MM.1S (cell line): Measurements from ENCODE around the gene TBX5.
A peak's percentile ranks its signal among the peaks of the same experiment; 100 is the strongest.

Source experiments
- DNase-seq: peaks from one replicate; pipeline ENCODE4 v3.0.0-alpha.2; 2015
- H2AFZ ChIP-seq: fragments of 300-600 bp; sonication (generic); 2 replicates; pipeline ENCODE4 v1.6.0; 2016; ENCODE audit warnings: antibody characterized with exemption, low read length
- H3F3A ChIP-seq: fragments of 300-600 bp; sonication (generic); 2 replicates; pipeline ENCODE4 v1.6.1; 2016; ENCODE audit warnings: mild to moderate bottlenecking, antibody characterized with exemption, low read length, moderate library complexity, mixed read lengths; ENCODE audit not compliant: insufficient read depth
- H3K27ac ChIP-seq: fragments of 300-600 bp; sonication (generic); 2 replicates; pipeline ENCODE4 v1.5.1; 2016; ENCODE audit warnings: mild to moderate bottlenecking, low read length
- H3K27me3 ChIP-seq: fragments of 300-600 bp; sonication (generic); replicated peaks from 2 replicates; pipeline ENCODE4 v1.6.0; 2016; ENCODE audit warnings: low read length; ENCODE audit not compliant: insufficient read depth
- H3K36me3 ChIP-seq: fragments of 300-600 bp; sonication (generic); replicated peaks from 2 replicates; pipeline ENCODE4 v1.6.1; 2016; ENCODE audit warnings: mild to moderate bottlenecking, low read length, mixed read lengths; ENCODE audit not compliant: insufficient read depth
- H3K4me1 ChIP-seq: fragments of 300-600 bp; sonication (generic); 2 replicates; pipeline ENCODE4 v1.6.1; 2016; ENCODE audit warnings: low read length, mixed read lengths
- H3K4me2 ChIP-seq: fragments of 300-600 bp; sonication (generic); 2 replicates; pipeline ENCODE4 v1.6.0; 2016; ENCODE audit warnings: low read depth, low read length
- H3K4me3 ChIP-seq: fragments of 300-600 bp; sonication (generic); 2 replicates; pipeline ENCODE4 v1.5.1; 2016; ENCODE audit warnings: low read length, mixed read lengths
- H3K79me2 ChIP-seq: fragments of 300-600 bp; sonication (generic); 2 replicates; pipeline ENCODE4 v1.6.1; 2016; ENCODE audit warnings: mixed run types, low read length, mixed read lengths
- H3K9ac ChIP-seq: fragments of 300-600 bp; sonication (generic); 2 replicates; pipeline ENCODE4 v1.6.1; 2016; ENCODE audit warnings: low read length, mixed read lengths
- H3K9me2 ChIP-seq: fragments of 300-600 bp; sonication (generic); replicated peaks from 2 replicates; pipeline ENCODE4 v1.6.1; 2016; ENCODE audit warnings: mild to moderate bottlenecking, low read length, mixed read lengths; ENCODE audit not compliant: insufficient read depth
- H3K9me3 ChIP-seq: fragments of 300-600 bp; sonication (generic); replicated peaks from 2 replicates; pipeline ENCODE4 v1.6.1; 2016; ENCODE audit warnings: mild to moderate bottlenecking, low read length, mixed read lengths; ENCODE audit not compliant: insufficient read depth
- H4K20me1 ChIP-seq: fragments of 300-600 bp; sonication (generic); 2 replicates; pipeline ENCODE4 v1.6.1; 2016; ENCODE audit warnings: mild to moderate bottlenecking, low read length, moderate library complexity, mixed read lengths; ENCODE audit not compliant: insufficient read depth
- EZH2 ChIP-seq: fragments of 300-600 bp; sonication (generic); optimal IDR thresholded peaks from 2 replicates; pipeline ENCODE3; 2017; ENCODE audit warnings: low read depth, mild to moderate bottlenecking, antibody characterized with exemption, low read length, mixed read lengths
- EZH2phosphoT487 ChIP-seq: fragments of 300-600 bp; sonication (generic); IDR thresholded peaks from 2 replicates; pipeline ENCODE4 v1.6.1; 2018; ENCODE audit warnings: antibody characterized with exemption, low read length
- TF ChIP-seq, protein P1 (sequence below): fragments of 300-600 bp; sonication (generic); IDR thresholded peaks from 2 replicates; pipeline ENCODE4 v1.5.1; 2016; ENCODE audit warnings: antibody characterized with exemption, low read length, mixed read lengths

Gene TBX5

DNA sequence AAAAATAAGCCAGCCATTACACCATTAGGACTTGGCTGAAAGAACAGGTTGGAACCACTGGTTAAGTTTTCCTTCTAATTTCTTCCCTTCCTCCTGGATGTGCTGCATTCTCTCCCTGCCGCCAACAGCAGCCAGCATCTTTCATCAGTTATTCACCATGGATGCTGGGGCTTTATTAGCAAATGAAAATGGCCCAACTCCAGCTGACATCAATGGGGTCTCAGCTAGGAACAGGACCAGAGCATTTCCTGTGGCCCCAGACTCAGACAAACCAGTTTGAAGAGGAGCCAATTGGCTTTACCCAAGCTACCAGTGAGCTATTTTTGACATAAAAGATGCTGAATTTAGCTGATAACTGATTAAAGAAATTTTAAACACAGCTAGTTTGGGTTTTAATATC lies 26.0 kb upstream of the TBX5 start:
- Histone ChIP-seq H2AFZ (no peak overlapping the region), H3K9ac (no peak overlapping the region), H3K4me3 (no peak overlapping the region), H3F3A (no peaks in the 10 kb centered on the region), H3K4me2 (no peak overlapping the region), H3K9me3 (no peaks in the 10 kb centered on the region), H3K79me2 (no peaks in the 10 kb centered on the region), H3K9me2 (no peaks in the 10 kb centered on the region), H3K4me1 (no peaks in the 10 kb centered on the region), H4K20me1 (no peaks in the 10 kb centered on the region), H3K27me3 (no peaks in the 10 kb centered on the region), H3K36me3 (no peaks in the 10 kb centered on the region), H3K27ac (no peak overlapping the region)
- DNase-seq: no peak
- TF ChIP-seq EZH2 (no peak), EZH2phosphoT487 (no peak)
- TF ChIP-seq, protein P1, sequence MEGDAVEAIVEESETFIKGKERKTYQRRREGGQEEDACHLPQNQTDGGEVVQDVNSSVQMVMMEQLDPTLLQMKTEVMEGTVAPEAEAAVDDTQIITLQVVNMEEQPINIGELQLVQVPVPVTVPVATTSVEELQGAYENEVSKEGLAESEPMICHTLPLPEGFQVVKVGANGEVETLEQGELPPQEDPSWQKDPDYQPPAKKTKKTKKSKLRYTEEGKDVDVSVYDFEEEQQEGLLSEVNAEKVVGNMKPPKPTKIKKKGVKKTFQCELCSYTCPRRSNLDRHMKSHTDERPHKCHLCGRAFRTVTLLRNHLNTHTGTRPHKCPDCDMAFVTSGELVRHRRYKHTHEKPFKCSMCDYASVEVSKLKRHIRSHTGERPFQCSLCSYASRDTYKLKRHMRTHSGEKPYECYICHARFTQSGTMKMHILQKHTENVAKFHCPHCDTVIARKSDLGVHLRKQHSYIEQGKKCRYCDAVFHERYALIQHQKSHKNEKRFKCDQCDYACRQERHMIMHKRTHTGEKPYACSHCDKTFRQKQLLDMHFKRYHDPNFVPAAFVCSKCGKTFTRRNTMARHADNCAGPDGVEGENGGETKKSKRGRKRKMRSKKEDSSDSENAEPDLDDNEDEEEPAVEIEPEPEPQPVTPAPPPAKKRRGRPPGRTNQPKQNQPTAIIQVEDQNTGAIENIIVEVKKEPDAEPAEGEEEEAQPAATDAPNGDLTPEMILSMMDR: no peak

DNA sequence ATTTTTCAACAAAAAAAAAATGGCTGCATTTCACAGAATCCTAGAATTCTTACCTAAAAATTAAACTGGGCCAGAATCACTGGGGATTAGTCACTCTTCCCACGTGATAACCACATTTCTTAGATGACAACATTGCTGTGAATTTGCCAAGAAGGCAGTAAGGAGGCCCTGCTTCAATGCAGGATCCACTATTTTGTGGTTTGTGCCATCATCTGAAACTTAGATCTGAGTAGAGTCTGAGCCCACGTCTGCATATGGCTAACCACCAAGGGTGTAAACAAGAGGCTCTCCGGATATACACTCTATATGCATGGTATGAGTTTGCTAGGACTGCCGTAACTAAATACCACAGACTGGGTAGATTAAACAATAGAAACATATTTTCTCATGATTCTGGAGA lies 24.4 kb upstream of the TBX5 start:
- no peaks in the 10 kb centered on the region for H3K4me1 ChIP-seq
- H3K36me3 ChIP-seq: no peaks in the 10 kb centered on the region
- no peak for TF ChIP-seq EZH2phosphoT487
- TF ChIP-seq, protein P1: no peak
- TF ChIP-seq EZH2: no peak
- no peaks in the 10 kb centered on the region for H3K9me3 ChIP-seq
- H2AFZ ChIP-seq: no peak overlapping the region
- H4K20me1 ChIP-seq: no peaks in the 10 kb centered on the region
- DNase-seq: peak; percentile 30
- no peak overlapping the region for H3K9ac ChIP-seq
- H3K9me2 ChIP-seq: no peaks in the 10 kb centered on the region
- no peaks in the 10 kb centered on the region for H3K27me3 ChIP-seq
- no peaks in the 10 kb centered on the region for H3F3A ChIP-seq
- no peak overlapping the region for H3K4me3 ChIP-seq
- no peaks in the 10 kb centered on the region for H3K79me2 ChIP-seq
- H3K27ac ChIP-seq: no peak overlapping the region
- no peak overlapping the region for H3K4me2 ChIP-seq

DNA sequence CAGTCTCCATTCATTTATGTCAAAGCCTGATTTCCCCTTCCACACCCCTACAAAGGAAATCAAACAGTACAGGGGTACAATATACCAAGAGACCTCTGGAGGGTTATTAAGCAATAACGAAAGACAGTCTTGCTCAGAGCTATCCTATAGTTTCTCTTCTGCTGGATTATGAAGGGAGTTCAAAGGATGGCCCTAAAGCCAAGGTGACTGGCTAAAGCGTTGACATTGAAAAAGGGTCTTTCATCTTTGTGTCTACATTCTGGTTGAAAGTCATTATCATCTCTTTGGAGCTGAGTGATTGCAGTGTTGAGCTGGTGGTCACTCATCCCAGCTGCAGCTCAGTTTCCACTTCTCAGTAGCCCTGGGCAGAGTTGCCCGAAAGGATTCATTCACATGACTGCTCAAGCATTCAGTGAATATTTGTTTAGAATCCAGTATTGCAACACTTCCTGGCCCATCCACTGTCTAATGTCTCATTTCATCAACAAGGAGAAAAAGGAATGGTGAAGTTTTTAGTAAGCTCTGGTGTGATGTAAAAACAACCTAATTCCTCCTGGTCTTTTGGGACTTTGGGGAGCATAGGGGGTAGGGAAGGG lies 19.2 kb upstream of the TBX5 start:
- H3K27ac ChIP-seq: no peak overlapping the region

More for the DNA sequence above, 19.2 kb upstream of the TBX5 start:
- TF ChIP-seq EZH2: no peak
- TF ChIP-seq, protein P1: no peak
- Histone ChIP-seq H3K9me3 (no peaks in the 10 kb centered on the region), H3K4me3 (no peak overlapping the region), H3F3A (no peaks in the 10 kb centered on the region), H3K9ac (no peak overlapping the region), H2AFZ (no peak overlapping the region), H3K36me3 (no peaks in the 10 kb centered on the region), H3K9me2 (no peaks in the 10 kb centered on the region), H3K4me2 (no peak overlapping the region), H3K27me3 (no peaks in the 10 kb centered on the region), H4K20me1 (no peaks in the 10 kb centered on the region), H3K79me2 (no peaks in the 10 kb centered on the region), H3K4me1 (no peaks in the 10 kb centered on the region)
- no peak for DNase-seq
